GM13977 (cell line): ENCODE results near the gene ARID1B.
A peak's percentile ranks its signal among the peaks of the same experiment; 100 is the strongest.

Source experiments
- DNase-seq: peaks from one replicate; pipeline ENCODE4 v3.0.0; 2012; ENCODE audit warnings: low spot score
- CTCF ChIP-seq: IDR thresholded peaks from 2 replicates; pipeline ENCODE4 v1.5.1; 2012; ENCODE audit warnings: mild to moderate bottlenecking, control low read depth; ENCODE audit not compliant: insufficient read depth; ENCODE audit errors: extremely low read depth, missing control alignments
- in situ Hi-C: fragments of 300-500 bp; cut with MboI; formaldehyde crosslinking; loops from one replicate; pipeline ENCODE4 v1.12.0; 2022; ENCODE audit warnings: low sequenced_read_pairs, low pct_unique_long_range_greater_than_20kb, mixed read lengths, inconsistent platforms; ENCODE audit not compliant: unreplicated experiment

ARID1B gene

GRCh38 chr6:156822747-156823206 lies 45.6 kb downstream of the ARID1B start:
- DNase-seq: no peak
- TF ChIP-seq CTCF: no peak
- in situ Hi-C loops: no loop called here

GRCh38 chr6:156824142-156824541 lies 47.0 kb downstream of the ARID1B start:
- in situ Hi-C loops: no loop called here
- no peak for TF ChIP-seq CTCF
- no peak for DNase-seq

GRCh38 chr6:156825475-156825874 lies 48.3 kb downstream of the ARID1B start:
- TF ChIP-seq CTCF: no peak
- no peak for DNase-seq
- in situ Hi-C loops: no loop called here

- in situ Hi-C loops: no loop called here
- no peak for DNase-seq
- no peak for TF ChIP-seq CTCF
Measured at GRCh38 chr6:156826290-156826955, 49.2 kb downstream of the ARID1B start.

GRCh38 chr6:156827382-156827781 lies 50.2 kb downstream of the ARID1B start:
- no peak for TF ChIP-seq CTCF
- in situ Hi-C loops: no loop called here
- no peak for DNase-seq

GRCh38 chr6:156828280-156828703 lies 51.1 kb downstream of the ARID1B start:
- TF ChIP-seq CTCF: no peak
- peak; percentile 43 for DNase-seq

More at GRCh38 chr6:156828280-156828703, 51.1 kb downstream of the ARID1B start:
- in situ Hi-C loops: no loop called here
